Measurements from ENCODE around the gene RBM48.
"Not testable (repeated sequence)": the region's sequence is repeated elsewhere in the genome, so short reads cannot be mapped to it uniquely, and the experiment has no call there.

Gene RBM48

GRCh38 chr7:92545116-92545515 lies 16.5 kb downstream of the RBM48 start:
- DNase-seq (ENCODE audit: low read depth), result not testable (repeated sequence)

GRCh38 chr7:92546856-92547497 lies 18.4 kb downstream of the RBM48 start:
- DNase-seq (ENCODE audit: low read depth), result no peak

- no peak for DNase-seq (ENCODE audit: low read depth)
Observed at GRCh38 chr7:92547579-92547978, 19.0 kb downstream of the RBM48 start.

- DNase-seq (ENCODE audit: low read depth), result no peak
Observed at GRCh38 chr7:92550194-92550593, 21.6 kb downstream of the RBM48 start.

GRCh38 chr7:92557249-92557648 lies 28.7 kb downstream of the RBM48 start:
- DNase-seq (ENCODE audit: low read depth), result no peak

GRCh38 chr7:92557808-92558362 lies 29.3 kb downstream of the RBM48 start:
- no peak for DNase-seq (ENCODE audit: low read depth)

- no peak for DNase-seq (ENCODE audit: low read depth)
Observed at GRCh38 chr7:92560602-92561001, 32.0 kb downstream of the RBM48 start.

GRCh38 chr7:92563345-92563744 lies 34.8 kb downstream of the RBM48 start:
- no peak for DNase-seq (ENCODE audit: low read depth)

GRCh38 chr7:92567460-92567859 lies 38.9 kb downstream of the RBM48 start:
- no peak for DNase-seq (ENCODE audit: low read depth)

- no peak for DNase-seq (ENCODE audit: low read depth)
Observed at GRCh38 chr7:92569137-92569536, 40.5 kb downstream of the RBM48 start.

- no peak for DNase-seq (ENCODE audit: low read depth)
Observed at GRCh38 chr7:92576296-92576695, 47.7 kb downstream of the RBM48 start.

- no peak for DNase-seq (ENCODE audit: low read depth)
Observed at GRCh38 chr7:92582948-92583347, 54.4 kb downstream of the RBM48 start.

GRCh38 chr7:92584953-92585352 lies 56.4 kb downstream of the RBM48 start:
- DNase-seq (ENCODE audit: low read depth), result no peak

GRCh38 chr7:92586403-92586802 lies 57.8 kb downstream of the RBM48 start:
- DNase-seq (ENCODE audit: low read depth), result no peak

- no peak for DNase-seq (ENCODE audit: low read depth)
Observed at GRCh38 chr7:92586841-92587240, 58.2 kb downstream of the RBM48 start.
